Body of pancreas (tissue), 4 donors: ENCODE results near the gene DAAM1. TPM values are rescaled to one million over a fixed set of nuclear protein-coding genes. Genes with fewer than 3 reads are reported as not detected.

ENCODE experiments used
- ATAC-seq: fragments of 150-250 bp; one replicate; pipeline ENCODE4 v1.9.1; 2016
- DNase-seq, 4 donors: peaks; one replicate each; pipeline ENCODE4 v3.0.0-alpha.2; 2019
- H3K27ac ChIP-seq, 4 donors: fragments of 200-600 bp; sonication (generic); 1 replicate in 3 of 4; 2 replicates in 1 of 4; pipeline versions ENCODE4 v1.5.1 to v1.6.1; 2016 to 2019; ENCODE audit warnings: mild to moderate bottlenecking in 1 of 4, mixed read lengths in 1 of 4, moderate library complexity in 1 of 4
- H3K27me3 ChIP-seq, 2 donors: fragments of 200-600 bp; sonication (generic); one replicate each; pipeline ENCODE4 v1.6.0; 2016; ENCODE audit warnings: mild to moderate bottlenecking in 1 of 2
- H3K36me3 ChIP-seq, 2 donors: fragments of 200-600 bp; sonication (generic); replicated peaks in 1 of 2; 2 replicates each; pipeline ENCODE4 v1.5.1; 2016; ENCODE audit warnings: low read depth in 2 of 2; ENCODE audit not compliant: insufficient read depth in 1 of 2
- H3K4me1 ChIP-seq: fragments of 200-600 bp; sonication (generic); one replicate; pipeline ENCODE4 v1.6.0; 2016
- H3K4me3 ChIP-seq, 2 donors: fragments of 200-600 bp; sonication (generic); 1 replicate in 1 of 2; 2 replicates in 1 of 2; pipeline ENCODE4 v1.5.1; 2016 to 2019
- H3K9me3 ChIP-seq, 3 donors: fragments of 200-600 bp; sonication (generic); 1 replicate in 2 of 3; 2 replicates in 1 of 3; pipeline ENCODE4 v1.5.1; 2016
- POLR2A ChIP-seq, 3 donors: fragments of 450-650 bp; IDR thresholded peaks; one replicate each; pipeline ENCODE4 v1.6.1; 2016; ENCODE audit warnings: antibody characterized with exemption in 3 of 3, mild to moderate bottlenecking in 2 of 3
- whole genome bisulfite sequencing, 2 donors: methylation state at CpG; one replicate each; pipeline ENCODE4 v1.1.5; 2017; 5-methylcytosine and 5-hydroxymethylcytosine counted together
- intact Hi-C: fragments of 100-400 bp; cut with DNase I; formaldehyde crosslinking; loops from one replicate; pipeline ENCODE4 v1.15.1; 2023
- total RNA-seq, 2 donors: library from RNA; depleted of rRNA; stranded (reverse); fragments of >200 nt; gene quantifications; one replicate each; pipeline ENCODE4 v1.1.0, GENCODE V29; 2016
- TF ChIP-seq, protein P1 (sequence below), 7 experiments: fragments of 450-650 bp in 4 of 7; fragments of 200-600 bp in 3 of 7; sonication (generic) in 3 of 7; IDR thresholded peaks; one replicate each; pipeline ENCODE4 v1.5.1; 2016 to 2019; ENCODE audit warnings: antibody characterized with exemption in 7 of 7

The DAAM1 gene
- total RNA-seq, 2 donors from 2014 or later = 16.9 to 42.5 TPM

DNA sequence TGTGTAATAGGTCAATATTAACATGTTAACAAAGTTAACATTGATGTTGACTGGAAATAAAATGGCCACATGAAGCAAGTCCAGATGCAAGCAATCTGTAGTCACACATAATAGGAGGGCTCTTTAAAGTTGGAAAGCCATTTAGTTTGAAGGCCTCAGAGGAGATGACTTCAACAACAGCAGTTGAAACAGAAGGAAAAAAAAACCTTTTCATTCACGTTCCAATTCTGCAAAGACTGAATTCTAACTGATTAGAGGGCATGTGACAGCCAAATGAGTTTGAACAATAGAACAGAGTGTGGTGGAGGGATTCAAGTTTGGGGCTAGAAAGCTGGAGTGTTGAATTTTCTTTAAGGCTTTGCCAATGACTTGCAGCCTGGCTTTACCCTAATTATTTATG is 41.5 kb upstream of the DAAM1 start:
- DNase-seq = no peak
- no peaks in the 10 kb centered on the region for H3K4me1 ChIP-seq
- ATAC-seq = no peak
- 17 to 56% methylated on average over 1 of the region's 1 CpG for WGBS, 2 donors
- intact Hi-C loops = no loop called here
- H3K36me3 ChIP-seq = no peaks in the 10 kb centered on the region
- no peaks in the 10 kb centered on the region for H3K27me3 ChIP-seq
- H3K4me3 ChIP-seq = no peak overlapping the region
- TF ChIP-seq POLR2A (IDR thresholded peaks at IDR 0.05) = no peak
- TF ChIP-seq, protein P1, sequence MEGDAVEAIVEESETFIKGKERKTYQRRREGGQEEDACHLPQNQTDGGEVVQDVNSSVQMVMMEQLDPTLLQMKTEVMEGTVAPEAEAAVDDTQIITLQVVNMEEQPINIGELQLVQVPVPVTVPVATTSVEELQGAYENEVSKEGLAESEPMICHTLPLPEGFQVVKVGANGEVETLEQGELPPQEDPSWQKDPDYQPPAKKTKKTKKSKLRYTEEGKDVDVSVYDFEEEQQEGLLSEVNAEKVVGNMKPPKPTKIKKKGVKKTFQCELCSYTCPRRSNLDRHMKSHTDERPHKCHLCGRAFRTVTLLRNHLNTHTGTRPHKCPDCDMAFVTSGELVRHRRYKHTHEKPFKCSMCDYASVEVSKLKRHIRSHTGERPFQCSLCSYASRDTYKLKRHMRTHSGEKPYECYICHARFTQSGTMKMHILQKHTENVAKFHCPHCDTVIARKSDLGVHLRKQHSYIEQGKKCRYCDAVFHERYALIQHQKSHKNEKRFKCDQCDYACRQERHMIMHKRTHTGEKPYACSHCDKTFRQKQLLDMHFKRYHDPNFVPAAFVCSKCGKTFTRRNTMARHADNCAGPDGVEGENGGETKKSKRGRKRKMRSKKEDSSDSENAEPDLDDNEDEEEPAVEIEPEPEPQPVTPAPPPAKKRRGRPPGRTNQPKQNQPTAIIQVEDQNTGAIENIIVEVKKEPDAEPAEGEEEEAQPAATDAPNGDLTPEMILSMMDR (IDR thresholded peaks at IDR 0.05) = no peak
- H3K9me3 ChIP-seq = no peaks in the 10 kb centered on the region
- no peak overlapping the region for H3K27ac ChIP-seq

DNA sequence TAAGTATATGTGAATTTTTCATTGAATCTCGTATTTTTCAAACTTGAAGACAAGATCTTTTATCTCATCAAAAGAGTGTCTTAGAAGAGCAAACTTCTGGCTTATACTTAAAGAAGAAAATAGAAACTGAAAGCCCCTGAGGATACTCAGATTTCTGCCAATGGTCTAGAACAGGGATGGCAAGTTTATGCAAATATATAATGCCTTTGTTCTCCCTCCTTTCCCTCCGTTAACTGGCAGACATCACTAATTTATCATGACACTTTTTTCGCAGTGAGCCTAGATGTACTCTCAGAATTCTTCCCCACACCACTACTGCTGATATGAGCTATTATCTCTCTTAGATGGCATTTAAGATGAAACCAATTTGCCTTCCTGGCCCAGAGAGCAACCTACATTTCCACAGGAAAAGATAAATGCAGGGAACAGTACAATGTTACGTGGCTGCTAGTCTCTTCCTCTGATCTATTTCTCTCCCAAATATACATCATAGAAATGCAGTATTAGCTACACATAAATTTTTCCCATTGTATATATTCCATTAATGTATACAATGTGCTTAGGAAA is 40.0 kb upstream of the DAAM1 start:
- no peak overlapping the region for H3K27ac ChIP-seq
- DNase-seq = no peak
- TF ChIP-seq, protein P1 (IDR thresholded peaks at IDR 0.05) = no peak
- no peak for TF ChIP-seq POLR2A (IDR thresholded peaks at IDR 0.05)
- H3K36me3 ChIP-seq = no peaks in the 10 kb centered on the region
- H3K4me1 ChIP-seq = no peaks in the 10 kb centered on the region
- intact Hi-C loops = no loop called here
- no peak for ATAC-seq
- no peak overlapping the region for H3K4me3 ChIP-seq
- H3K27me3 ChIP-seq = no peaks in the 10 kb centered on the region
- H3K9me3 ChIP-seq = no peaks in the 10 kb centered on the region
- 72 to 84% methylated on average over 4 of the region's 4 CpGs for WGBS, 2 donors

- ATAC-seq = no peak
- 86 to 89% methylated on average over 2 of the region's 2 CpGs for WGBS, 2 donors
Observed at GRCh38 chr14:59150990-59151389, 37.5 kb upstream of the DAAM1 start.

DNA sequence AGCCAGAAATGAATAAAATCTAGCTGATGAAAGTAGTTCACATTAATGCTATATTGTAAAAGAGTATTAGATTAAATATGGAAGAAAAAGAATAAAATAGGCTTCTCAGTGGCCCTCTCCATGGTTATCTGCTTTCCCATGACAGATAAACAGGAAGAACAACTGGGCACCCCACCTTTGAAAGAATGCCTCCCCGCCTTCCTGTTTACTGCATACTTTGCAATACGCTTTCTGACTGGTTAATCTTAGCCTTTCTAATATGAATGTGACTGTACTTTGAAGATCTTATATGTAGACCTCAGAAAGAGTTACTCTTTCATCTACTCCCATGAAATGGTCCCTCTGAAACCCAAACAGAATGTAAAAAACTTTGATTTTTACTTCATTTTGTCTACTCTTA is 34.1 kb upstream of the DAAM1 start:
- no peak for DNase-seq
- H3K4me3 ChIP-seq = no peak overlapping the region
- 90 to 96% methylated on average over 2 of the region's 2 CpGs for WGBS, 2 donors
- no peak for ATAC-seq
- no peak overlapping the region for H3K27ac ChIP-seq
- TF ChIP-seq, protein P1 (IDR thresholded peaks at IDR 0.05) = no peak
- TF ChIP-seq POLR2A (IDR thresholded peaks at IDR 0.05) = no peak
- no peaks in the 10 kb centered on the region for H3K27me3 ChIP-seq
- no peaks in the 10 kb centered on the region for H3K4me1 ChIP-seq
- intact Hi-C loops = no loop called here
- H3K9me3 ChIP-seq = no peaks in the 10 kb centered on the region
- no peaks in the 10 kb centered on the region for H3K36me3 ChIP-seq

More at GRCh38 chr14:59150990-59151389, 37.5 kb upstream of the DAAM1 start:
- no peak for DNase-seq
- no peaks in the 10 kb centered on the region for H3K9me3 ChIP-seq
- intact Hi-C loops = no loop called here
- H3K4me1 ChIP-seq = no peaks in the 10 kb centered on the region
- no peak for TF ChIP-seq POLR2A (IDR thresholded peaks at IDR 0.05)
- TF ChIP-seq, protein P1 (IDR thresholded peaks at IDR 0.05) = no peak
- no peak overlapping the region for H3K27ac ChIP-seq
- H3K4me3 ChIP-seq = no peak overlapping the region
- H3K36me3 ChIP-seq = no peaks in the 10 kb centered on the region
- H3K27me3 ChIP-seq = no peaks in the 10 kb centered on the region

- Histone ChIP-seq H3K9me3 (no peaks in the 10 kb centered on the region), H3K36me3 (no peaks in the 10 kb centered on the region), H3K4me3 (no peak overlapping the region), H3K27ac (no peak overlapping the region), H3K27me3 (no peaks in the 10 kb centered on the region), H3K4me1 (peaks cover 6% of the 10 kb centered on the region)
- TF ChIP-seq, protein P1 (IDR thresholded peaks at IDR 0.05) = no peak
- TF ChIP-seq POLR2A (IDR thresholded peaks at IDR 0.05) = no peak
- DNase-seq = no peak
- intact Hi-C loops = no loop called here
- ATAC-seq = no peak
- WGBS, 2 donors = 36 to 41% methylated on average over 3 of the region's 3 CpGs
Observed at GRCh38 chr14:59155886-59156285, 32.6 kb upstream of the DAAM1 start.
